Hematopoietic multipotent progenitor cell treated with erythropoietin and hydrocortisone succinate and interleukin-3 and kit ligand, for 4 days (in vitro differentiated cells): ENCODE measurements around the gene BRD1.
"Not testable (repeated sequence)": the region's sequence is repeated elsewhere in the genome, so short reads cannot be mapped to it uniquely, and the experiment has no call there.

Source experiments
- DNase-seq: peaks from one replicate; pipeline ENCODE4 v3.0.0-alpha.2; 2015

BRD1 gene

DNA sequence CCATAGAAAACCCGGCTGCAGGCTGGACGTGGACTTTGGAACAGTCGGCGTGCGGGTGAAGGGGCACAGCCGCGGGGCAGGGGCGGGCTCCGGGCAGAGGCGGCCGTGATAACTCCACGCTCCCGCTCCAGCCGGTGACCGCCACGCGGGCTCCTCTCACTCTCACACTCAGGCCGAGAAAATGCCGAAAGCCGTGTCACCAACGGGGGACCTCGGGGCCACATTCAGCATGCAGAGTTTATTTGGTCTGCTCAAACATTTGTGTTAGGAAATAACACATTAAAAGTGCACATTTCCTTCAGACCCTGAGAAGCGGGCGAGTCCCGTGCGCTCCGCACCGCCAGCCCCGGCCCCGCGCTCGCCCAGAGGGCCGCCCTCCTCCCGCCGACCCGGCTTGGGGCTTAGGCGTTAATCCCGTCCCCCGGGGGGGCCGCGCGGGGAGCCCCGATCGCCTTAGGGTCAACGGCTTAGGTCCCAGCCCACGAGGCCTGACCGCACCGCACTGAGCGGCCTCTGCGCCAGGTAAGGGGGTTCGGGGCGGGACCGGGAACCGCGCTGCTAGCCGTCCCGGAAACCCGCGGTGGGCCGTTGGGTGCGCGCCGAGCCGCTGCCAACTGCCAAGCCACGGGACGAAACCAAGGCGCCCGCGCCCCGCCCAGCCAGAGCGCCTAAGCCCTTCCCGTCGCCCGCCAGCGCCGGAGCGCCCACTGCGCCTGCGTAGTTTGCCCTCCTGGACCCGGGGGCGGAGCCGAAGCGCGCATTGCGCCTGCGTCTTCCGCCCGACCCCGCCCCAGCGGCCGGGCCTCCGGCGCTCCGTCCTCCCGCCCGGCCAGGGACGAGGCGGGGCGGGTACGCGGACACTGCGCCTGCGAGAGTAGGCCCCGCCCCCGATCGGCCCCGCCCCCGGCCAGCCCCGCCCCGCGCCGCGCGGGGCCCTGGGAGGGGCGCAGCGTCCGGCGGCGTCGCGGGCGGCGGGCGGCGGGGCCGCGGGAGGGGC is 25.5 kb upstream of the BRD1 start, which contains the start of gene ZBED4:
Gene ZBED4 (plus strand): TSS at position 947 of the 997 bp plus-strand sequence. CDS start 29,819 bp downstream, outside the sequence.
- peak; percentile 99 for DNase-seq

DNA sequence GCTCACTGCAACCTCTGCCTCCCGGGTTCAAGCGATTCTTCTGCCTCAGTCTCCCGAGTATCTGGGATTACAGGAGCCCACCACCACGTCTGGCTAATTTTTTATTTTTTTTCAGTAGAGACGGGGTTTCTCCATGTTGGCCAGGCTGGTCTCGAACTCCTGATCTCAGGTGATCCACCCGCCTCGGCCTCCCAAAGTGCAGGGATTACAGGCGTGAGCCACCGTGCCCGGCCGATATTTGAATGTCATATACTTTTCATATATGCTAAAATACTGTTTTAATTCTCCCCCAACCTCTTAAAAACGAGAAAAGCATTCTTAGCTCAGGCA is 24.9 kb upstream of the BRD1 start:
- DNase-seq: not testable (repeated sequence)

DNA sequence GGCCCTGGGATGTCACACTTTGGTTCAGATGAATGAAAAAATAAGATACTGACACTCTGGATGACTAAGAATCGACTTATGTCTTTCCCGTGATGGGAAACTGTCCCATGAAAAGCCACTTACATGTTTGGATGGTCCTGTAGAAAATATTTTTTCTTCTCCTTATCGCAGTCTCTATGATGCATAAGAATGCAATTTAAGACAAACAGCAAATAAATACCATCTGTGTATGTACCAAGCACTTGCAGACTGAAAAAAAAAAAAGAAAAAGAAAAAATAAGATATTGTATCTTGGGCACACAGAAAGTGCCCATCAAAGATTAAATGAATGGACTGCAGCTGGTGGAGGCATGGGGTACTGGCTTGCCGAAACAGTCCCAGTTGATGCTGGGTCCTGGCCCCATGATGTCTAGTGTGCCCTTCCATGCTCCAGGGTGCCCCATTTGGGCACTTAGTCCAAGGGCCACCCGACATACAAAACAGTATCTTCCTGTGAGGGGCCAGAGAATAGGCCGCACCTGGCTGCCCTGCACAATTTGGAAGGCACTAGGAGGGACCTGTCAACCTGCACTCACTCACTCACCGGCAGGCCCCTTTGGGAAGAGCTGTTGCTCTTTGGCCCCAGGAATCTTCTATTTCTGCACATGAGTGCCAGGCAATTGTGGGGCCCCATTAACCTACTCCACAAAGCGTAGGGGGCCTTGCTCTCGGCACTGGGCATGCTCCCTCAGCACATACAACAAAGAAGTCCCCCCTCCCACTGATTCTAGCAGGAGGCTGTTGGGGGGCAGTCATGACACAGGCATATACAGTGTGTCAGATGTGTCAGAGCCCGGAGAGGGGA is 23.5 kb upstream of the BRD1 start:
- no peak for DNase-seq

DNA sequence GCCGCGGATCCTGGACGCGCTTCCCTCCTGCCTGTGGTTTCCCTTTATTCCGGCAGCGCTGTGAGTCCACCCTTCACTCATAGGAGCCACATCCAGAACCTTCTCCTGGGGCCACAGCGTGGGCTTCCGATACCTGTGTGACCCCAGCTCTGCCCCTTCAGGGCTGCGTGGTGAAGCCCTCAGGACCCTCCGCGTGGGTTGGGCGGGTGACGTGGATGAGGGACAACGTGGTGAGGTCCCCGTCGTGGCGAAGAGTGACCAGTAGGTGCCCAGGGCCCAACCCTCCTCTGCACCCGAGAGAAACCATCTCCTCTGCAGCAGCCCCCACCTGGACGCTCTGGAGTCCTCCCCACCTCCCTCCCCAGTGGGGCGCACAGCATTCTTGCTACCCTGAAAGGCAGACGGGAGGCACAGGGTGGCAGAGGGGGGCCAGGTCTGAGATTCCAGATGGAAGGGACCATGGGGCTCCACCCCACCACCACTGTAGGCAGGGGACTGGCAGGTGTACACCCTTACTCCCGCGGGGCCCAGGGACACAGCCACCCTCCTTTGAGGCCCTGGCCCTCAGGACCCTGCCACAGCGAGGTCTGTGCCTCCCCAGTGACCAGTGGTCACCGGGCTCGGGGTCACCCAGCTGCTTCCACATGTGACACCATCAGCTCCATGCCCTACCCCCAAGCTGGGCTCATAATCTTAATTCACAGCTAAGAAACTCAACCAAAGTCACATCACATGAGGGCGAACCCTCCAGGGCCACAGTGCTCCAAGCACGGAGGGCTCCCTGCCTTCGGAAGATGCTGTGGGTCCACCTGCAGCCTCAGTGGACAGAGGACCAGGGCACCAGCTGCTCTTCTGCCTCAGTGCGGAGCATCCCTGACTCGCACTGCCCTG is 22.6 kb upstream of the BRD1 start:
- DNase-seq: no peak

DNA sequence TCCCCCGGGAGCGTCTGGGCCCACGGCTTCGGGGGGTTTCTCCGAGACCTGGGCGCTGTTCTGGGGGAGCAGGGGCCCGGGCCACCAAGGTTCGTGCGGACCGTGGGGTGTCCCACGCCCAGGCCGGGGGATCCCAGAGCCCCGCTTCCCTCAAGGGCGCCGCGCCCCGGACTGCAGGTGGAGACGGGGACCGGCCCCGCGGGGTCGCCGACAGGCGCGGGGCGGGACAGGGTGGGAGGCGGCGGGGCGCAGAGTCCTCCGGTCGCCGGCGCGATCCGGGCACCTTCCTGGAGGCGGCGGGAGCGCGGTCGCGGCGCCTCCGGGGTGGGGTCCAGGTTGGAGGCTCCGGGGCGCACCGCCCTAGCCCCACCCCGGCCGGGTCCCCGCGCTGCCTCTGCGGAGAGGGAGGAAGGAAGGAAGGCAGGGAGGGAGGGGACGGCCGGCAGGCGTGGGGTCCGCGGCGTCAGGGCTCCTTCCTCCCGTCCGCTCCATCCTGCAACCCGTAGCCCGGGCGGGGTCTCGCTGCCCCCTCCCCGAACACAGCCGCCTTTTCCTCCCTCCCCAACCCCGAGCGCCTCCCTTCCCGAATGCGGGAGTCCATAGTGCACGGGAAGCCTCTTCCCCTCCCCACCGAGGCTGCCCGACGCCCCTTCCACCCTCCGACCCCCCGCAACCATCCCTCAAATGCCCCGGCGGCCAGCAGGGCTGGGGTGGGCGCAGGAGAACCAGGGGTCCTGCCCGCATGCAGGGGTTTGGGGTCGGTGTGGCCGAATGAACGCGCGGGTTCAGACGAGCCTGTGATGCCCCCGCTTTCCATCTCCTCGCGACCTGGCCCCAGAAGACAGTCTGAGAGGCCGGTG is 21.7 kb upstream of the BRD1 start:
- DNase-seq: no peak

DNA sequence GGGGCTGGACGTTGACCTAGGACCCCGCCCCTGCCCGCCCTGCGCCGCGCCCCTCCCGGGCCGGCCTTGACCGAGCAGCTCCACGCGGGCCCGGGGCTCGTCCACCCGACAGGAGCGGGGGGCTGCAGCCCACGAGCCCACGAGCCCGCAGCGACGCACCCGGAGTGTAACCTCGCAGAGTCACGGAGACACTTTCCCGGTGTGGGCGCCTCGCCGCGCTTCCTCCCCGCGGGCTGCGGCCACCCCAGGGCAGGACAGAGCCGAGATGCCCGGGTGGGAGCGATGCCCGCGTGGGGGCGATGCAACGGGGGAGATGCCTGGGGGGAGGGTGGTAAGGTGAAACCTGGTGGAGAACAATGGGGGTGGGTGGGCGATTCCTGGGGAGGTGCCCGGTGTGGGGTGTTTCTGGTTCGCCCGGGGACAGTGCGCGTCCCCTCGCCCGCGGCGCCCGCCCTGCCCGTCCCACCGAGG is 21.1 kb upstream of the BRD1 start:
- no peak for DNase-seq

DNA sequence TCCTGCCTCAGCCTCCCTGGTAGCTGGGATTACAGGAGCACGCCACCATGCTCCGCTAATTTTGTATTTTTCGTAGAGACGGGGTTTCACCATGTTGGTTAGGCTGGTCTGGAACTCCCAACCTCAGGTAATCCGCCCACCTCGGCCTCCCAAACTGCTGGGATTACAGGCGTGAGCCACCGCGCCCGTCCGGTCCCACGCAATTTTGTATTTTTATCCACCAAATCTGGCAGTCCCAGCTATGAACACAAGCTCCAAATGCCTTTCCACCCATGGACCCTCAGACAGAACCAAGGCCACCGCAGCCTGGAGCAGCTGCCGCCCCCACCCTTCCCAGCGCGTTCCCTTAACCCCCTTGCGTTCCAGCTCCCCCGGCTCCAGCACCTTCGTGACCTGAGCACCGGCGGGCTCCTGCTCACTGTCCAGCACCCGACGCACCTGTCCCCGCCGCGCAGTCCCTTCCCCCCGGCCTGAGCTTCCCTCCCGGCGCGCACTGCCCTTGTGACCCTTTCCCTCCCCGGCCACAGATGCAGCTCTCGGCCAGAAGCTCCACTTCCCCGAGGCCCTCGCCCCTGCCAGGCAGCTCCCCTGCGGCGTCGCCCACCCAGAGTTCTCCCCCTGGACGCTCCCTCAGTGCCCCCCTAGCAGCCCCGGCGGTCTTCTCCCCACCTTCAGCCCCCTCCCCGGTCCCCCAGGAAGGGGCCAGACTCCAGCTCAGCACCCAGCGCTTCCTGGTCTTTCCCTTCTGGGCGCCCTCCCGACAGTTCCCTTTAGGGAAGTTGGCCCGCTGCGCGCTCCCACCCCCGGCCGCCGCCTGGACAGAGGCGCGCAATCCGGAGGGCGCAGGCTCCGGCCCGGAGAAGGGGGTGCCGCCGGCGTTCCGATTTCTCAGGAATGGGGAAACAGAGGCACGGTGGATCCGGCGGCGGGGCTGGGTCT is 20.3 kb upstream of the BRD1 start:
- peak; percentile 61 for DNase-seq

DNA sequence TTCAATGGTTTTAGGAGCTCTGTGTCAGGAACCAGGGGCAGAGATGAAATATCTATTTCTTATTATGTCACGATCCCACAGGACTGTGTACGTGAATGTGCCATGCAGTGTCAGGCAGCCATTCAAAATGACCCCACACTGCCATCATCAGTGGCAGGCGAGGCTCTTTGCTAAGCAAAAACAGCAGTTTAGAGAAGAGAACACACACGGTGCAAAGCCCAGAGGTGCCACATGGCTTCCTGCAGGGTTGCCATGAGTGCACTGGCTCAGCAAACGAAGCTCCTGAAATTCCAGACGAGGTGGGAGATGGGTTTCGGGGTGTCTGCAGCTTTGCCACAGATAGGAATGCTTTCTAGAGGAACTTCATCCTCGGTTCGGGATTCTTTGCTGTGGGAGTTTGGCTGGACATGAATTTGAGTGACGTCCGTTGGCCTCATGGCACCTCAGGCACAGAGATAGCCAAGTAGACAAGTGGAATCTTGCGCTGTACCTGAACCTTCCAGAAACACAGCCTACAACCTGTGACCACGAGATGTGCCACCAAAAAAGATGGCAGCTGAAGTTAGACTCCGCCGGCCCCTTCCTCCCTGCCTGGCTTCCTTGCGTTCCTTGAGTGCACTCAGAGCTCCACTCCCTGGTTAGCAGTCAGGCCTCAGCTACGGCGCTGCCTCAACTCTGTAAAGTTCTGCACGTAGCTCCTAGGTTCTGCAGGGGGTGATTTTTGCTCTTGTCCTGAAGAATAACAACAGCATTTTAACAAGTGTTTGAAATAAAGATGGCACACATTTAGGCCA is 18.2 kb upstream of the BRD1 start:
- no peak for DNase-seq

DNA sequence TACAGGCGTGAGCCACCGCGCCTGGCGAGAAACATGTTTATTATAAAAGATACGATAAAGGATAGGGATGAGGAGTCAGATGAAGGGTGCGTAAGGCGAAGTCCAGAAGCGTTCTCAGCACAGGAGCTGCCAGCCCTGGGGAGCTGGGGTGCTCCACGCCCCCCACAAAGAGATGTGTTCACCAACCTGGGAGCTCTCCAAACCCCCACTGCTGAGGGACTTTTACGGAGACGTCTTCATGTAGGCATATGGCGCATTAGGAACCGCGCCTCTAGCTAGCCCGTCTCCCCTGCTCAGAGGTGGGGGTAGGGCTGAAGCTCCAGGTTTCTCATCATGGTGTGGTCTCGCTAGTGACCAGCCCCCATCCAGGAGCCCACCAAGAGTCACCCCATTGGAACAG is 17.6 kb upstream of the BRD1 start:
- no peak for DNase-seq

DNA sequence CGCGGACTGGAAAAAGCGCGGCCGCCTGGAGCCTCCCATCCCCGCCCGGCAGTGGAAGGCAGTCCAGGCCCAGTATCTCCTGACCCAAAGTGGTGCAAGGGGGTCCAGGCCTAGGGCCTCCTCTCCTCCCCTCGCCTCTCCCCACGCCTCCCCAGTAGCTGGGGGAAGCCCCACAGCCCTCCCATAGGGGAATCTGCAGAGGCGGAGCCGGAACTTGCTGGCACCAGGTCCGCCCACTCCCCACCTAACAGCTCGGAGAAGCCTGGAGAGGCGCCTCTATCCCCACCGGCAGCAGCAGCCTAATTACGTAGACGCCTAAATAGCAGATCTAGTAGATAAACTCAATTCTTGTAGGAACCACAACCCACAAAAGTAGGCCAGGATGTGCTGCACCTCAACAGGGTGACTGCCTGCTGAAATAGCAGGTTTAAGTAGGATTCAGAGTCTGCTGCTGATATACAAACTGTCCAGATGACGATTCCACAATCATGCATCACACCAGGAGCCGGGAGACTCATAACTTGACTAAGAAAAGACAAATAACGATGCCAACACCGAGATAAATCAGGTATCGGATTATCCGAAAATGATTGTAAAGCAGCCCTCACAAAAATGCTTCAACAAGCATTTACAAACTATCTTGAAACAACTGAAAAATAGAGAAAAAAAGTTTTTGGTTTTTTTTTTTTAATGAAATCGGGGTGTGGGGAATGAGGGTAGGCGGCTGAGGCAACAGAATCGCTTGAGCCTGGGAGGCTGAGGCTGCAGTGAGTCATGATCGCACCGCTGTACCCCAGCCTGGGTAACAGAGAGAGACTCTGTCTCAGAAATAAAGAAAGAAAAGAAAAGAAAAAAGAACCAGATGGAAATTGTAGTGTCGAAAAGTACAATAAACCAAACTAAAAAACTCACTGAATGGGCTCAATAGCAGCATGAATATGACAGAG is 11.4 kb upstream of the BRD1 start:
- peak; percentile 82 for DNase-seq

DNA sequence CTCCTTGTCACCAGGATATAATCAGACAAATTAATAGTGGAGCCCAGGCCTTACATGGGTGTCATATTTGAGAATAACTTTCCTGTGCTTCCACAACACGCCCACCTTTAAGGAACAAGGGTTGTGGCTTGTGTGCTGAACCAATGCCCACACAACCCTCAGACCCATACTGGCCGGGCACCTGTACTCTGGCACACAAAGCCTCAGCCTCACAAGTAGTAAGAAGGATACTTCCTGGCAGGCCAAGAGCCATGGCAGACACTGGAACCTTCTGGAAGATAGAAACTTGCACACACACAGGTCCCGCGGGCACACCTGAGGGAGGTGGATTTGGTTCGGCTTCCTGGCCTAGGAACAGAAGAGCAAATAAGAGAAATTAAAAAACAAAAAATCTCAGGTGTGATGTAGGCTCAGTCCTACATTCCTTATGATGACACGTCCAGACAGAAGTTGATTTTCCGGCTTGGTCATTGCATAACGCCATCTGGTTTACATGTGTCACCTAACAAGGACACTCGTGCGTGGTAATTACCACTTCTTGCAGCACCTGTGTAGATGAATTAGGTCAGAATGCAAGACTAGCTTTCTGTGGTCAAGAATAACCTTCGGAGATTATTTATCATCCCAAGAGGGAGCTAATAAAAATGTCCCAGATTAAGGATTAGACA is 5.8 kb upstream of the BRD1 start:
- no peak for DNase-seq

DNA sequence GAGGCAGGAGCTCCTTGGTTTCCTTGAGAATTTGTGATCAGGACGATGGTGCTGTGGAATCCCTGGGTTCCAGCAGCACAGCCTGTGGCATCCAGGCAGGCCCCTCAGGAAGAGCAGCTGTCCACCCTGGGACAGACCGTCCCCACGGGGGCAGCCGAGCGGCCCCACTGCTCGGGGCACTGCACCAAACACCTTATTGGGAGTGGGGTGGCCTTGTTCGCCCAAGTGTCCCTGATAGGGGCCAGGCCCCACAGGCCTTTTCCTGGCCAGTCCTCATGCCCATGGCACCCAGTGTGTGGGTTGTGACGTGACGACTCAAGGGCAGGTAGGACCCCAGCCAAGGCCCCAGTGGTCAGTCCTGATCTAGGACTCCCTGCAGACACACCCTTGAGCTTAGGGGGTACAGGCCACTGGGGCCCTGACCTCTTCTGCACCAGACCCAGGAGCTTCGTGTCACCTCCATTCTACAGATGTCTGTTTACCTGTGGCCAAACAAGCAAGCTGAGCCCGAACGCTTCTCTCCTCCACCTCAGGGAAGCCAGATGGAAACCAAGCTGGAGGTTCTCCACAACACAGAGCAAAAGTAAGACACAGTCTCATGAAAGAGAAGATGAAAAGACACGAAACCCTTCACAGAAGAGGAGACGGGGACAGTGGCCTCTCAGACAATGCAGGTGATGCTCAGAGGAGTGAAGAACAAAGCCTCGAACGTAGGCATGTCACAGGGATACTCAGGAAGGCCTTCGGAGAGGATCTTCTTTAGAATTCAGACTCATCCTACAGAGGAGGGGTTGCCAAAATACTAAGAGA is 1.6 kb upstream of the BRD1 start:
- DNase-seq: no peak

DNA sequence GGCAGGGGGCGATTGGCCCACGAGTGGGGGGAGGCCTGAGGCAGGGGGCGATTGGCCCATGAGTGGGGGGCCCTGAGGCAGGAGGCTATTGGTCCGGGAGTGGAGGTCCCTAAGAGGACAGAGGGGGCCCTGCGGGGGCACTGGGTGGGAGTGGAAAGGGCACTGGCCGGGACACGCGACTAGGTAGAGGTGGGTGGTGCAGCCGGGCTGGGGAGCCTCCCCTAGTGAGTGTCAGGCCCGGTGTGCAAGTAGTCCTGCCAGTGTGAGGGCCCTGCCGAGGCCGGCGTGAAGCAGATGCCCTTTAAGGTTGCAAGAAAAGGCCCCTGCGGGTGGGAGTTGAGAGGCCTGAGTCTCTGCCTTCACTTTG is 909 bp upstream of the BRD1 start:
- no peak for DNase-seq

DNA sequence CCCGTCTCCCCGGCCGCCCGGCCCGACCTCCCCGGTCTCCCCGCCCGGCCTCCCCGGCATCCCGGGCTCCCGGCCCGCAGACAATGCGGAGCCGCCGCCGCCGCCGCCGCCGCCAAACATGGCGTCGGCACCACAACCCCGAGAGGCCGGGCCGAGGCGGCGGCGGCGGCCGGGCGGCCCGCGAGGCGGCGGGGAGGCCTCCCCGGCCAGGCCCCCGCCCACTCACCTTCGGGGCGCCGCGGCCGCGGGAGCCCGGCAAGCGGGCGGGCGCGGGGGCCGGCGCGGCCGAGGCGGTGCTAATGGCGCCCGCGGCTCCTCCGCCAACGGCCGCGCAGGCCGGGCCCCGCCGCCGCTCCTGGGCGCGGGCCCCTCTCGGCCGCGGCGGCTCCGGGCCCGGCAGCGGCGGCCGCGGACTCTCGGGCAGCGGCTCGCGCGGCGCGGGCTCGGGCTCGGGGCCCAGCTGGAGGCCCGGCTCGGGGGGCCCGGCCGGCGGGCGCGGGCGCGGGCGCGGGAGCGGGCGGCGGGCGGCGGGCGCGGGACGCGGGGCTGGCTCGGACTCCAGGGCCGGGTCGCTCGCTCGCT is 311 bp downstream of the BRD1 start:
- peak; percentile 43 for DNase-seq

DNA sequence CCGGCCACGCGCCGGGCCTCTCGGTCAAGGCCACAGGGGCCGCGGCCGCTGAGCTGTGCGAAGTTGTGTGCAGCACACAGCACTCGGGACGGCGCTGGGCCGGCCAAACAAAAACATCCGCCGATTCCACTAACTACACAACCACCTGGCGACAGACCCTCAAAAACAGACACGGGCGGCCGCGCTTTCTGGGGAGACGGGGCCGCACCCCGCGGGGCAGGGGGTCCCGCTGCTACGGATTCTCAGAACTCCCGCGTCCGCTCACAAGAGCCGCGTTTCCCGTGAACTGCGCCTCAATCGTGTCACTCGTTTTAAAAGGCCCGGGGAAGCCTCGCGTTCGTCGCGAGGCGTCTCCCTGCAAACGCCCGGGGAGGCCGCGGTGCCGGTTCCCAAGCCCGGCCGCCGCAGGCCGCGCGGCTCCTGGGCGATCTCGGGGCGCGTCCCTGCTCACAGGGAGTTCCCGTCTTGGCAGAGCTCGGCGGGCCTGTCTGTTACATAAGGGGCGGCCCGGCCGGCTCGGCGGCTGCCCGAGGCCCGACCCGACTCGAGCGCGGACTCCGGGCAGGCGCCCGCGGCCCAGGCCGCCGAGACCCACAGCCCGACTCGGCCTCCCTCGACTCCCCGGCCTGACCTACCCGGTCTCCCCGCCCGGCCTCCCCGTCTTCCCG is 936 bp downstream of the BRD1 start:
- peak; percentile 58 for DNase-seq
